Measurements from ENCODE around the gene SLC16A12.

DNA sequence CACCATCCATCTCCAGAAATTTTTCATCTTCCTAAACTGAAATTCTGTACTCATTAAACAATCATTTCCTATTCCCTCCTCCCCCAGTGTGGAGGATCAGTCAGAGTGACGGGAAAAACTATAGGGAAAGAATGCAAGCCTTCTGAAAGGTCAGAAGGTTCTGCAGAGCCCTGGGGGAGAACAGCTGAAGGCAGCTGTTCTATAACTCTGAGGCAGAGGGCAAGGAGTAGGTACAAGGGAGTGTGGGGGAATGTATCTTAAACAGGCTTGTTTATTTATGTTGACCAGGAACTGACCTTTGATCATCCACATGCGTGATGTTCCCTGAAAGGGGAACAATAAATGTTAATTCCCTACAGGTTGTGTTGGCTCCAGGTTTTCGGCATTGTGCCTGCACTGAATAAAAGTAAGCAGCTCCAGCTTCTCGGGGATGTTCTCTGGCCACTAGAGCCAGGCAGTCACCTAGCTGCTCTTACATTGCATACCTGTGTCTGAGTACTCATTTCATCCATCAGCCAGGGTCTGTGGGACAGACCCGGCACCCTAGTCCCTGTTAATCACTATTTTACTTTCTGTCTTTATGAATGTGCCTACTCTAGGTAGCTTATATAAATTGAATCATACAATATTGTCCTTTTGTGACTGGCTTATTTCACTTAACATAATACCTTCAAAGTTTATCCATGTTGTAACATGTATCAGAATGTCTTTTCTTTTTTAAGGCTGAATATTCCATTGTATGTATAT, 137.2 kb downstream of the SLC16A12 start:
- TF ChIP-seq POLR2A (IDR thresholded peaks at IDR 0.05; ENCODE audit: low read depth, low read length): no peak
- TF ChIP-seq, protein P1, sequence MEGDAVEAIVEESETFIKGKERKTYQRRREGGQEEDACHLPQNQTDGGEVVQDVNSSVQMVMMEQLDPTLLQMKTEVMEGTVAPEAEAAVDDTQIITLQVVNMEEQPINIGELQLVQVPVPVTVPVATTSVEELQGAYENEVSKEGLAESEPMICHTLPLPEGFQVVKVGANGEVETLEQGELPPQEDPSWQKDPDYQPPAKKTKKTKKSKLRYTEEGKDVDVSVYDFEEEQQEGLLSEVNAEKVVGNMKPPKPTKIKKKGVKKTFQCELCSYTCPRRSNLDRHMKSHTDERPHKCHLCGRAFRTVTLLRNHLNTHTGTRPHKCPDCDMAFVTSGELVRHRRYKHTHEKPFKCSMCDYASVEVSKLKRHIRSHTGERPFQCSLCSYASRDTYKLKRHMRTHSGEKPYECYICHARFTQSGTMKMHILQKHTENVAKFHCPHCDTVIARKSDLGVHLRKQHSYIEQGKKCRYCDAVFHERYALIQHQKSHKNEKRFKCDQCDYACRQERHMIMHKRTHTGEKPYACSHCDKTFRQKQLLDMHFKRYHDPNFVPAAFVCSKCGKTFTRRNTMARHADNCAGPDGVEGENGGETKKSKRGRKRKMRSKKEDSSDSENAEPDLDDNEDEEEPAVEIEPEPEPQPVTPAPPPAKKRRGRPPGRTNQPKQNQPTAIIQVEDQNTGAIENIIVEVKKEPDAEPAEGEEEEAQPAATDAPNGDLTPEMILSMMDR (IDR thresholded peaks at IDR 0.05; ENCODE audit: extremely low read depth in 1 of 2, insufficient read depth in 1 of 2, low read depth in 1 of 2, low read length in 2 of 2): no peak
- TF ChIP-seq, protein P2, sequence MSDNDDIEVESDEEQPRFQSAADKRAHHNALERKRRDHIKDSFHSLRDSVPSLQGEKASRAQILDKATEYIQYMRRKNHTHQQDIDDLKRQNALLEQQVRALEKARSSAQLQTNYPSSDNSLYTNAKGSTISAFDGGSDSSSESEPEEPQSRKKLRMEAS (IDR thresholded peaks at IDR 0.05; ENCODE audit: insufficient read depth, insufficient read length): no peak
- no peak for TF ChIP-seq POLR2AphosphoS5 (IDR thresholded peaks at IDR 0.05; ENCODE audit: insufficient read depth, low read depth, low read length)

Data from endothelial cell of umbilical vein (primary cell).